Caco-2 (cell line): ENCODE results near the gene PLXNA1. TPM values are rescaled to one million over a fixed set of nuclear protein-coding genes. Genes with fewer than 3 reads are reported as not detected.

Source experiments
- BruUV-seq: library from RNA; stranded (reverse); fragments of 400-500 nt; replicated peaks from 2 replicates; lab custom pipeline; 2021; lab: Mats Ljungman, UMichigan
- CTCF ChIA-PET: fragments of 300-600 bp; sonication (Branson Sonifier 250); formaldehyde crosslinking; loops from one replicate; lab custom pipeline; 2022; ENCODE audit warnings: antibody characterized with exemption; lab: Charles Lee
- POLR2A ChIA-PET: fragments of 300-600 bp; sonication (Branson Sonifier 250); formaldehyde crosslinking; loops from one replicate; lab custom pipeline; 2022; ENCODE audit warnings: antibody characterized with exemption; lab: Charles Lee
- DNase-seq, 2 experiments: peaks; one replicate each; pipeline versions ENCODE4 v3.0.0 to v3.0.0-alpha.2; 2020 to 2022
- H3K27me3 ChIP-seq: replicated peaks from 2 replicates; pipeline ENCODE4 v1.6.0; 2011; ENCODE audit warnings: low read length; ENCODE audit not compliant: control insufficient read depth, insufficient read depth
- H3K36me3 ChIP-seq: 2 replicates; pipeline ENCODE4 v1.5.1; 2011; ENCODE audit warnings: low read length; ENCODE audit not compliant: control insufficient read depth, insufficient read depth
- H3K4me1 ChIP-seq: fragments of 250-450 bp; sonication (Bioruptor Pico); 2 replicates; pipeline ENCODE4 v1.5.1; 2020; ENCODE audit warnings: mild to moderate bottlenecking
- H3K4me3 ChIP-seq: 2 replicates; pipeline ENCODE4 v1.5.1; 2011; ENCODE audit warnings: low read depth, mild to moderate bottlenecking, control low read depth, low read length
- H3K9me3 ChIP-seq: fragments of 250-450 bp; sonication (Bioruptor Pico); 2 replicates; pipeline ENCODE4 v1.5.1; 2020; ENCODE audit warnings: mild to moderate bottlenecking, moderate library complexity
- H3K27ac Mint-ChIP-seq: one replicate; pipeline ENCODE4 v1.8.0; 2022; ENCODE audit warnings: mixed read lengths; ENCODE audit not compliant: unreplicated experiment
- H3K27me3 Mint-ChIP-seq: one replicate; pipeline ENCODE4 v1.8.0; 2022; ENCODE audit warnings: mixed read lengths; ENCODE audit not compliant: insufficient read depth, unreplicated experiment
- H3K36me3 Mint-ChIP-seq: one replicate; pipeline ENCODE4 v1.8.0; 2022; ENCODE audit warnings: mild to moderate bottlenecking, mixed read lengths; ENCODE audit not compliant: insufficient read depth, unreplicated experiment
- H3K4me1 Mint-ChIP-seq: one replicate; pipeline ENCODE4 v1.8.0; 2022; ENCODE audit warnings: low read depth, mixed read lengths; ENCODE audit not compliant: unreplicated experiment
- H3K4me3 Mint-ChIP-seq: one replicate; pipeline ENCODE4 v1.8.0; 2022; ENCODE audit warnings: mild to moderate bottlenecking, moderate library complexity, mixed read lengths; ENCODE audit not compliant: unreplicated experiment
- H3K9me3 Mint-ChIP-seq: one replicate; pipeline ENCODE4 v1.8.0; 2022; ENCODE audit warnings: mixed read lengths; ENCODE audit not compliant: unreplicated experiment
- intact Hi-C: fragments of 100-400 bp; cut with micrococcal nuclease; formaldehyde crosslinking; loops from one replicate; pipeline ENCODE4 v1.10.0; 2022; ENCODE audit not compliant: unreplicated experiment
- total RNA-seq: library from RNA; stranded (reverse); gene quantifications from 2 replicates; pipeline ENCODE4 v1.2.3, GENCODE V29; 2022
- TF ChIP-seq, protein P1 (sequence below), 2 experiments: fragments of 200-600 bp in 1 of 2; IDR thresholded peaks; 1 replicate in 1 of 2; 2 replicates in 1 of 2; pipeline versions ENCODE4 v1.5.1 to v1.8.0; 2011 to 2022; ENCODE audit warnings: antibody characterized with exemption in 1 of 2, control low read depth in 1 of 2, inconsistent platforms in 1 of 2, low read depth in 1 of 2, low read length in 1 of 2, mild to moderate bottlenecking in 1 of 2, moderate library complexity in 1 of 2; ENCODE audit not compliant: insufficient read depth in 1 of 2, severe bottlenecking in 1 of 2, unreplicated experiment in 1 of 2

Gene PLXNA1
- total RNA-seq, 1 experiment from 2014 or later: 95.1 TPM

DNA sequence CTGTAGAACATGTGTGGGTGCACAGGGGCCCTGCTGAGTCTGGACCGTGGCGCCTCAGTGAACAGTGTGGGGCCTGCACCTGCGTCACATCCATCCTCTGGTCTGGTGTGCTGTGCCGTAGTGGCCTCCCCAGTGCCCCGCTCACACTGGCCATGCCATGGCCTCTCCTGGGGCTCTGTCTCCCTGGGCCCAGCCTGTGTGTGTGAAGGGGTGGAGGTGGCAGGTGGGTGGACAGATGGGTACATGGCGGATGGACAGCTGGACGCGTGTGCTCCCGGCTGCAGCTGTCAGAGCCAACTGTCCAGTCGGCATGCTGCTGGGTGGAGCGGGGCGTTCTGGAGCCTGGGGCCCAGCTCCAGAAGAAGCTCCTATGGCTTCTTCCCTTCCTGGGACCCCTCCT lies 17.8 kb downstream of the PLXNA1 start:
- DNase-seq: no peak
- H3K4me3 ChIP-seq: no peak overlapping the region
- CTCF ChIA-PET: no interaction called here
- H3K27me3 Mint-ChIP-seq: no peaks in the 10 kb centered on the region
- no peak overlapping the region for H3K4me3 Mint-ChIP-seq
- no peak overlapping the region for H3K27ac Mint-ChIP-seq
- H3K36me3 Mint-ChIP-seq: peaks cover 20% of the 10 kb centered on the region
- no peaks in the 10 kb centered on the region for H3K9me3 ChIP-seq
- H3K9me3 Mint-ChIP-seq: no peaks in the 10 kb centered on the region
- POLR2A ChIA-PET: no interaction called here
- no peaks in the 10 kb centered on the region; the same call in 1 of the 2 replicates for H3K36me3 ChIP-seq
- intact Hi-C loops: no loop called here
- no peaks in the 10 kb centered on the region for H3K27me3 ChIP-seq
- H3K4me1 ChIP-seq: no peaks in the 10 kb centered on the region
- H3K4me1 Mint-ChIP-seq: no peaks in the 10 kb centered on the region
- TF ChIP-seq, protein P1, sequence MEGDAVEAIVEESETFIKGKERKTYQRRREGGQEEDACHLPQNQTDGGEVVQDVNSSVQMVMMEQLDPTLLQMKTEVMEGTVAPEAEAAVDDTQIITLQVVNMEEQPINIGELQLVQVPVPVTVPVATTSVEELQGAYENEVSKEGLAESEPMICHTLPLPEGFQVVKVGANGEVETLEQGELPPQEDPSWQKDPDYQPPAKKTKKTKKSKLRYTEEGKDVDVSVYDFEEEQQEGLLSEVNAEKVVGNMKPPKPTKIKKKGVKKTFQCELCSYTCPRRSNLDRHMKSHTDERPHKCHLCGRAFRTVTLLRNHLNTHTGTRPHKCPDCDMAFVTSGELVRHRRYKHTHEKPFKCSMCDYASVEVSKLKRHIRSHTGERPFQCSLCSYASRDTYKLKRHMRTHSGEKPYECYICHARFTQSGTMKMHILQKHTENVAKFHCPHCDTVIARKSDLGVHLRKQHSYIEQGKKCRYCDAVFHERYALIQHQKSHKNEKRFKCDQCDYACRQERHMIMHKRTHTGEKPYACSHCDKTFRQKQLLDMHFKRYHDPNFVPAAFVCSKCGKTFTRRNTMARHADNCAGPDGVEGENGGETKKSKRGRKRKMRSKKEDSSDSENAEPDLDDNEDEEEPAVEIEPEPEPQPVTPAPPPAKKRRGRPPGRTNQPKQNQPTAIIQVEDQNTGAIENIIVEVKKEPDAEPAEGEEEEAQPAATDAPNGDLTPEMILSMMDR (IDR thresholded peaks at IDR 0.05; ENCODE audit: insufficient read depth in 1 of 2, low read depth in 1 of 2, low read length in 1 of 2, severe bottlenecking in 1 of 2, unreplicated experiment in 1 of 2): no peak
- no TSS peak for BruUV-seq

- H3K9me3 ChIP-seq: no peaks in the 10 kb centered on the region
- H3K4me1 Mint-ChIP-seq: no peaks in the 10 kb centered on the region
- TF ChIP-seq, protein P1 (IDR thresholded peaks at IDR 0.05; ENCODE audit: insufficient read depth in 1 of 2, low read depth in 1 of 2, low read length in 1 of 2, severe bottlenecking in 1 of 2, unreplicated experiment in 1 of 2): no peak
- no peaks in the 10 kb centered on the region for H3K27me3 ChIP-seq
- no TSS peak for BruUV-seq
- no peaks in the 10 kb centered on the region for H3K4me1 ChIP-seq
- H3K27me3 Mint-ChIP-seq: no peaks in the 10 kb centered on the region
- ChIA-PET CTCF (no interaction called here), POLR2A (no interaction called here)
- peaks cover 22% of the 10 kb centered on the region for H3K36me3 Mint-ChIP-seq
- no peak overlapping the region for H3K4me3 Mint-ChIP-seq
- no peaks in the 10 kb centered on the region; the same call in 1 of the 2 replicates for H3K36me3 ChIP-seq
- peak overlapping the region; percentile 50 for H3K27ac Mint-ChIP-seq
- H3K4me3 ChIP-seq: no peak overlapping the region
- H3K9me3 Mint-ChIP-seq: no peaks in the 10 kb centered on the region
- no peak for DNase-seq
- intact Hi-C loops: no loop called here
Measured at GRCh38 chr3:127001486-127002194, 18.7 kb downstream of the PLXNA1 start.

DNA sequence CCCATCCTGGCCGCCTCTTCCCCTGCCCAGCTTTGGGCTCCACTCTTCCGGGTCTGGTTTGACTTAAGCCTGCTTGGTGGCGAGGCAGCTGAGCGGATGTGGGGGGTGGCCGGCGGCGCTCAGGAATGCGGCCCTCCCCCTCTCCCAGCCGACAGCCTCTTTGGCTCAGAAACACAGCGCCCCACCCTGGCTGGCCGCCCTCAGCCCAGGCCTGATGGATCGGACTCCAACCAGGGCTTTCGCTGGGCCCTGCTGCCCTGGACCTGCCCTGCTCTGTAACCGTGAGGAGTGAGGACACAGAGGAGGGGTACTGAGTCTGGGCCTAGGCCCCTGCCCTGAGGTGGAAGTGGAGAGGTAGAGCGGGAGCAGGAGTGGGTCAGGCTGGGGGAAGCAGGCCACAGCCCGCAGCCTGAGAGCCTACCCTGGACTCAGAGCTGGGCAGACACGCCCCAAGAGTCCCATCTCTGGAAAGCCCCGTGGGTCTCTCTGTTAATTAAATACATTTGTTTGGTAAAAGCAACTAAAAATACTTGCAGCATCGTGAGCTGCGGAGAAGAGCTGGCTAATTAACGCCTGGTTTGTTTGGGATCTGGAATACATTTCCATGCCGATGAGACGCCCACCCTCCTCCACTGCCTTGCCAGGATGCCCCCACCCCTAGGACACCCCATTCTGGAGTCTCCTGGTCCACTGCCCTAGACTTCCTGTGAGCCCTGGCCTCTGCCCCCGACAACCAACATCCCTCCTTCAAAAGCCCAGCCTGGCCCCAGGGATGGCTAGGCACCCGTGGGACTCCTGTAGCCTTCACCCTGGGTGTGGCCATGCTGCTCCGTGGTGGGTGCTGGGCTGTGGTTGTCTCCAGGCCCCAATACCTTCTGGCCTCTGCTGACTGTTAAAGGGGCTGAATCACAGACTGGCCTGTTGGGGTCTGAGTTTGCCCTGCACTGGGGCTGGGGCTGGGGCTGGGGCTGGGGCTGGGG lies 19.6 kb downstream of the PLXNA1 start:
- CTCF ChIA-PET: no interaction called here
- no TSS peak for BruUV-seq
- POLR2A ChIA-PET: no interaction called here
- Histone ChIP-seq H3K36me3 (no peaks in the 10 kb centered on the region; the same call in 1 of the 2 replicates), H3K4me3 (no peak overlapping the region), H3K4me1 (no peaks in the 10 kb centered on the region), H3K27me3 (no peaks in the 10 kb centered on the region), H3K9me3 (no peaks in the 10 kb centered on the region)
- H3K36me3 Mint-ChIP-seq: peaks cover 23% of the 10 kb centered on the region
- no peaks in the 10 kb centered on the region for H3K9me3 Mint-ChIP-seq
- H3K27me3 Mint-ChIP-seq: no peaks in the 10 kb centered on the region
- no peak overlapping the region for H3K4me3 Mint-ChIP-seq
- DNase-seq: peak in 1 of 2 experiments; percentile 16
- intact Hi-C loops: no loop called here
- no peaks in the 10 kb centered on the region for H3K4me1 Mint-ChIP-seq
- TF ChIP-seq, protein P1 (IDR thresholded peaks at IDR 0.05; ENCODE audit: insufficient read depth in 1 of 2, low read depth in 1 of 2, low read length in 1 of 2, severe bottlenecking in 1 of 2, unreplicated experiment in 1 of 2): peak in 1 of 2 experiments; percentile 9
- H3K27ac Mint-ChIP-seq: peak overlapping the region; percentile 50
